Endothelial cell of umbilical vein (primary cell): ENCODE results near the gene PLEKHA7. TPM values are rescaled to one million over a fixed set of nuclear protein-coding genes. Genes with fewer than 3 reads are reported as not detected.
A peak's percentile ranks its signal among the peaks of the same experiment; 100 is the strongest.

Experiments
- BruUV-seq: library from RNA; stranded (reverse); fragments of 400-500 nt; replicated peaks from 2 replicates; lab custom pipeline; 2021; lab: Mats Ljungman, UMichigan
- CTCF ChIA-PET: fragments of 300-600, 350-600 bp; sonication (Branson Sonifier 250); formaldehyde crosslinking; loops from one replicate; lab custom pipeline; 2021; ENCODE audit warnings: antibody characterized with exemption, inconsistent platforms; lab: Charles Lee
- POLR2A ChIA-PET: fragments of 300-600, 350-600 bp; sonication (Branson Sonifier 250); formaldehyde crosslinking; loops from one replicate; lab custom pipeline; 2021; ENCODE audit warnings: antibody characterized with exemption, inconsistent platforms; lab: Charles Lee
- DNase-seq: peaks from one replicate; pipeline ENCODE4 v3.0.0-alpha.2; 2011; ENCODE audit warnings: low read depth, low spot score
- FAIRE-seq: peaks from 2 replicates; lab custom pipeline; 2011; peaks lifted over from hg19 to GRCh38; lab: Jason Lieb, UNC
- H2AFZ ChIP-seq: 2 replicates; pipeline ENCODE4 v1.6.0; 2012; ENCODE audit warnings: low read depth, low read length, control low read depth, inconsistent platforms
- H3K27ac ChIP-seq: 2 replicates; pipeline ENCODE4 v1.5.1; 2011; ENCODE audit warnings: low read depth, mild to moderate bottlenecking, control low read depth, low read length, moderate library complexity; ENCODE audit not compliant: insufficient read depth
- H3K27me3 ChIP-seq, 2 experiments: 2 replicates each; pipeline versions ENCODE4 v1.6.0 to v1.6.1; 2011; ENCODE audit warnings: low read length in 2 of 2, mixed read lengths in 1 of 2; ENCODE audit not compliant: control insufficient read depth in 2 of 2, insufficient read depth in 2 of 2
- H3K36me3 ChIP-seq, 2 experiments: 2 replicates in 1 of 2; 3 replicates in 1 of 2; pipeline ENCODE4 v1.5.1; 2011; ENCODE audit warnings: low read length in 2 of 2, mild to moderate bottlenecking in 1 of 2, moderate library complexity in 1 of 2; ENCODE audit not compliant: control insufficient read depth in 2 of 2, insufficient read depth in 2 of 2; ENCODE audit errors: extremely low read depth in 1 of 2
- H3K4me1 ChIP-seq: 3 replicates; pipeline ENCODE4 v1.5.1; 2011; ENCODE audit warnings: mild to moderate bottlenecking, low read length; ENCODE audit not compliant: control insufficient read depth, insufficient read depth; ENCODE audit errors: extremely low read depth
- H3K4me2 ChIP-seq: 2 replicates; pipeline ENCODE4 v1.6.1; 2011; ENCODE audit warnings: low read length, control low read depth, mixed read lengths; ENCODE audit not compliant: insufficient read depth
- H3K4me3 ChIP-seq, 3 experiments: fragments of 200-600 bp in 1 of 3; sonication (generic), shearing (Covaris generic) in 1 of 3; replicated peaks in 1 of 3; 2 replicates each; pipeline ENCODE4 v1.5.1; 2011 to 2016; ENCODE audit warnings: control low read depth in 3 of 3, low read length in 3 of 3, mild to moderate bottlenecking in 2 of 3, inconsistent platforms in 1 of 3, low read depth in 1 of 3, moderate library complexity in 1 of 3; ENCODE audit not compliant: insufficient read depth in 1 of 3
- H3K79me2 ChIP-seq: 2 replicates; pipeline ENCODE4 v1.6.0; 2012; ENCODE audit warnings: low read length, inconsistent platforms; ENCODE audit not compliant: control insufficient read depth, insufficient read depth
- H3K9ac ChIP-seq: replicated peaks from 2 replicates; pipeline ENCODE3; 2011; ENCODE audit warnings: low read length, control low read depth; ENCODE audit not compliant: insufficient read depth; ENCODE audit errors: extremely low read depth
- H3K9me1 ChIP-seq: replicated peaks from 3 replicates; pipeline ENCODE4 v1.6.0; 2011; ENCODE audit warnings: mild to moderate bottlenecking, low read length; ENCODE audit not compliant: control insufficient read depth, insufficient read depth; ENCODE audit errors: extremely low read depth
- H3K9me3 ChIP-seq: replicated peaks from 2 replicates; pipeline ENCODE4 v1.5.1; 2012; ENCODE audit warnings: low read length, inconsistent platforms; ENCODE audit not compliant: control insufficient read depth, insufficient read depth
- H4K20me1 ChIP-seq: replicated peaks from 2 replicates; pipeline ENCODE3; 2011; ENCODE audit warnings: mild to moderate bottlenecking, low read length; ENCODE audit not compliant: control insufficient read depth, insufficient read depth; ENCODE audit errors: extremely low read depth
- EZH2 ChIP-seq: IDR thresholded peaks from 2 replicates; pipeline ENCODE4 v1.6.1; 2012; ENCODE audit warnings: borderline replicate concordance, low read depth, mild to moderate bottlenecking, moderate library complexity, low read length, inconsistent platforms; ENCODE audit not compliant: severe bottlenecking
- GATA2 ChIP-seq: IDR thresholded peaks from 2 replicates; pipeline ENCODE4 v1.7.0; 2011; ENCODE audit warnings: low read depth, mild to moderate bottlenecking, moderate library complexity, mixed read lengths, low read length; ENCODE audit not compliant: insufficient read length, insufficient read depth
- JUN ChIP-seq: IDR thresholded peaks from 2 replicates; pipeline ENCODE4 v1.6.1; 2011; ENCODE audit warnings: borderline replicate concordance, low read depth; ENCODE audit not compliant: insufficient read length, insufficient read depth
- MAX ChIP-seq: IDR thresholded peaks from 2 replicates; pipeline ENCODE4 v1.6.1; 2011; ENCODE audit not compliant: insufficient read depth, insufficient read length
- MYC ChIP-seq: IDR thresholded peaks from one replicate; pipeline ENCODE4 v1.6.1; 2011; ENCODE audit warnings: mild to moderate bottlenecking, low read depth, low read length
- POLR2A ChIP-seq: IDR thresholded peaks from 2 replicates; pipeline ENCODE4 v1.6.1; 2012; ENCODE audit warnings: low read depth, mild to moderate bottlenecking, control low read depth, low read length
- POLR2AphosphoS5 ChIP-seq: IDR thresholded peaks from 2 replicates; pipeline ENCODE4 v1.6.1; 2012; ENCODE audit warnings: low read depth, mild to moderate bottlenecking, control low read depth, low read length, moderate library complexity; ENCODE audit not compliant: insufficient read depth
- dilution Hi-C: fragments of 300-500 bp; cut with MboI; formaldehyde crosslinking; loops from one replicate; pipeline ENCODE4 v1.15.0; 2019; ENCODE audit warnings: low sequenced_read_pairs; ENCODE audit not compliant: extremely low pct_ligation_motif_present
- intact Hi-C: fragments of 100-400 bp; cut with micrococcal nuclease; formaldehyde crosslinking; loops from one replicate; pipeline ENCODE4 v1.10.0; 2022
- polyA plus RNA-seq, 4 experiments: library from polyadenylated mRNA; depleted of rRNA in 3 of 4; stranded (reverse) in 3 of 4; unstranded in 1 of 4; fragments of >200 nt; gene quantifications; 2 replicates each; pipeline versions ENCODE4 v1.2.1 to v1.2.3, GENCODE V29; 2011 to 2012; ENCODE audit warnings: missing spikeins in 1 of 4
- total RNA-seq: library from RNA; stranded (reverse); gene quantifications from 2 replicates; pipeline ENCODE4 v1.2.3, GENCODE V29; 2021
- TF ChIP-seq, protein P1 (sequence below), 2 donors: IDR thresholded peaks; 1 replicate in 1 of 2; 2 replicates in 1 of 2; pipeline ENCODE4 v1.5.1; 2011; ENCODE audit warnings: low read length in 2 of 2, mild to moderate bottlenecking in 2 of 2, moderate library complexity in 2 of 2, control low read depth in 1 of 2, inconsistent platforms in 1 of 2, low read depth in 1 of 2; ENCODE audit not compliant: insufficient read depth in 1 of 2; ENCODE audit errors: extremely low read depth in 1 of 2

PLEKHA7 gene
- total and polyA plus RNA-seq, 2 donors (not counting 3 experiments of a cell fraction or from before 2014, with no cell fraction given), result 1.7 to 3.8 TPM

DNA sequence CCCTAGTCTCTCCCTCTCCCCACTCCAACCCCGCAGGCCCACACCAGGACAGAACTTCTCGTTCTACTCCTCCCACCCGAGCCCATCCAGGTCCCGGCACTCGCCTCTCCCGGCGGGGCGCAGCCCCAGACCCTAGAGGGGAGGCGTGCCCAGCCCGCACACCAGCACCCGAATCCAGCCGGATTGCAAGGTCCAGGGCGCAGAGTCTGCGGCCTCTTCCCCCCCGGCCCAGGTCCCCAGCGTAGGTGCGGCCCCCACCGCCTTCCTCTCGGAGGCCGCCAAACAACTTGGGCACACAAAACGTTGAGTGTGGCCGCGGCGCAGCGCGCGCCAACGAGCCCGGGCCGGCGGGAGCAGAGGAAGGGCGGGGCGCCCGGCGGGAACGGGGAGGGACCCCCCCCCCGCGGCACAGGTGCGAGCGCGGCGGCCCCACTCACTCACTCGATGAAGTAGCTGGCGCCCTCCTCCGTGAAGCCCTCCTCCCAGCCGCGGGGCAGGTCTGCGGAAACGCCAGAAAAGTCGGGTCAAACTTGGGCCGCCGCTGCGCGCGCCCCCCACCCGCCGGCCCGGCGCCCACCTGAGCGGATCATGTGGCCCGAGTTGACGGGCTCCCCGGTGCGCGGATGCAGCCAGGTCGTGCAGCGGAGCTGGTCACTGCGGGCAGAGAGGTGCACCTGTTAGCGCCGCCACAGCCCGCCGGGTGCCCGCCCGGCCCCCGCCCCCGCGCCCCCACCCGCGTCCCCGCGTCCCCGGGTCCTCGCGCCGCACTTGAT lies 480 bp downstream of the PLEKHA7 start:
- dilution Hi-C loops, result no loop called here
- Histone ChIP-seq H3K79me2 (no peaks in the 10 kb centered on the region), H3K9me1 (no peaks in the 10 kb centered on the region), H3K36me3 (no peaks in the 10 kb centered on the region), H4K20me1 (no peaks in the 10 kb centered on the region), H3K9ac (peak overlapping the region; percentile 6), H3K27ac (no peak overlapping the region), H3K4me3 (peak overlapping the region; percentile 33 to 66 (median 57)), H3K4me2 (peak overlapping the region; percentile 25), H3K27me3 (no peaks in the 10 kb centered on the region), H3K9me3 (no peaks in the 10 kb centered on the region), H3K4me1 (peaks cover 8% of the 10 kb centered on the region), H2AFZ (peak overlapping the region; percentile 84)
- POLR2A ChIA-PET, result no interaction called here
- CTCF ChIA-PET, result interaction anchor here (1.3 to 2.0 kb wide), 3 partner anchors 13 to 68 kb away, joined by 5 to 10 read pairs (median 7); no protein-coding TSS in a partner anchor
- intact Hi-C loops, result loop anchor here (2.0 to 5.0 kb wide), 2 partner anchors 223 to 1694 kb away; no protein-coding TSS in a partner anchor
- BruUV-seq, result no TSS peak
- TF ChIP-seq JUN (no peak), GATA2 (no peak), POLR2A (no peak), MYC (no peak), EZH2 (no peak), MAX (no peak), POLR2AphosphoS5 (no peak)
- TF ChIP-seq, protein P1, sequence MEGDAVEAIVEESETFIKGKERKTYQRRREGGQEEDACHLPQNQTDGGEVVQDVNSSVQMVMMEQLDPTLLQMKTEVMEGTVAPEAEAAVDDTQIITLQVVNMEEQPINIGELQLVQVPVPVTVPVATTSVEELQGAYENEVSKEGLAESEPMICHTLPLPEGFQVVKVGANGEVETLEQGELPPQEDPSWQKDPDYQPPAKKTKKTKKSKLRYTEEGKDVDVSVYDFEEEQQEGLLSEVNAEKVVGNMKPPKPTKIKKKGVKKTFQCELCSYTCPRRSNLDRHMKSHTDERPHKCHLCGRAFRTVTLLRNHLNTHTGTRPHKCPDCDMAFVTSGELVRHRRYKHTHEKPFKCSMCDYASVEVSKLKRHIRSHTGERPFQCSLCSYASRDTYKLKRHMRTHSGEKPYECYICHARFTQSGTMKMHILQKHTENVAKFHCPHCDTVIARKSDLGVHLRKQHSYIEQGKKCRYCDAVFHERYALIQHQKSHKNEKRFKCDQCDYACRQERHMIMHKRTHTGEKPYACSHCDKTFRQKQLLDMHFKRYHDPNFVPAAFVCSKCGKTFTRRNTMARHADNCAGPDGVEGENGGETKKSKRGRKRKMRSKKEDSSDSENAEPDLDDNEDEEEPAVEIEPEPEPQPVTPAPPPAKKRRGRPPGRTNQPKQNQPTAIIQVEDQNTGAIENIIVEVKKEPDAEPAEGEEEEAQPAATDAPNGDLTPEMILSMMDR (IDR thresholded peaks at IDR 0.05; ENCODE audit: extremely low read depth in 1 of 2, insufficient read depth in 1 of 2, low read depth in 1 of 2, low read length in 2 of 2), result no peak
- FAIRE-seq (no peak), DNase-seq (no peak)
